Vagina (tissue), 2 donors: ENCODE data around the gene RGPD6.
"Not testable (repeated sequence)": the region's sequence is repeated elsewhere in the genome, so short reads cannot be mapped to it uniquely, and the experiment has no call there.

ENCODE experiments used
- POLR2AphosphoS5 ChIP-seq, 2 donors: sonication (generic); formaldehyde crosslinking; IDR thresholded peaks; one replicate each; pipeline ENCODE4 v1.9.0; 2017; ENCODE audit warnings: antibody characterized with exemption in 2 of 2, mild to moderate bottlenecking in 2 of 2, low read depth in 1 of 2; ENCODE audit not compliant: insufficient read depth in 1 of 2
- TF ChIP-seq, protein P1 (sequence below), 3 experiments: fragments of 450-650 bp in 2 of 3; fragments of 200-600 bp in 1 of 3; sonication (generic) in 1 of 3; IDR thresholded peaks; one replicate each; pipeline ENCODE4 v1.5.1; 2017 to 2019; ENCODE audit warnings: antibody characterized with exemption in 3 of 3, mild to moderate bottlenecking in 2 of 3, moderate library complexity in 2 of 3

DNA sequence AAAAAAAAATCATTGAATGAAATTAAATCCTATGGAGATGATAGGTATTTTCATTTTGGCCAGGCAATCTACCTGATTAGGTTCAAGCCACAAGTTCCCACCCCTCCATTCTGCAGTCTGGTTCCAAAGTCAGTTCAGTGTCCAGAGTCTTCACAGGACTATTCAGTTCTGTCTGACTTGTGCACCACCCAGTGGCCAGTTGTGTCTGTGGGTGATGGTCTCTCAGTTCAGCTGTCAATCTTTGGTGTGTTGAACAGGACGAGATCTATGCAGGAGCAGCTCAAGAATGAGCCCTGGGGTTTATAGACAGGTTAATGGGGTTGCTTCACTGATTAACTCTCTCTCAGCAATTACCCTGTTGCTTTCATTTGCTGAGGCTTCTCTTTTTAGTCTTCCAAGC, 1.4 kb upstream of the RGPD6 start:
- not testable (repeated sequence) for TF ChIP-seq POLR2AphosphoS5 (IDR thresholded peaks at IDR 0.05; ENCODE audit: insufficient read depth in 1 of 2, low read depth in 1 of 2)
- TF ChIP-seq, protein P1, sequence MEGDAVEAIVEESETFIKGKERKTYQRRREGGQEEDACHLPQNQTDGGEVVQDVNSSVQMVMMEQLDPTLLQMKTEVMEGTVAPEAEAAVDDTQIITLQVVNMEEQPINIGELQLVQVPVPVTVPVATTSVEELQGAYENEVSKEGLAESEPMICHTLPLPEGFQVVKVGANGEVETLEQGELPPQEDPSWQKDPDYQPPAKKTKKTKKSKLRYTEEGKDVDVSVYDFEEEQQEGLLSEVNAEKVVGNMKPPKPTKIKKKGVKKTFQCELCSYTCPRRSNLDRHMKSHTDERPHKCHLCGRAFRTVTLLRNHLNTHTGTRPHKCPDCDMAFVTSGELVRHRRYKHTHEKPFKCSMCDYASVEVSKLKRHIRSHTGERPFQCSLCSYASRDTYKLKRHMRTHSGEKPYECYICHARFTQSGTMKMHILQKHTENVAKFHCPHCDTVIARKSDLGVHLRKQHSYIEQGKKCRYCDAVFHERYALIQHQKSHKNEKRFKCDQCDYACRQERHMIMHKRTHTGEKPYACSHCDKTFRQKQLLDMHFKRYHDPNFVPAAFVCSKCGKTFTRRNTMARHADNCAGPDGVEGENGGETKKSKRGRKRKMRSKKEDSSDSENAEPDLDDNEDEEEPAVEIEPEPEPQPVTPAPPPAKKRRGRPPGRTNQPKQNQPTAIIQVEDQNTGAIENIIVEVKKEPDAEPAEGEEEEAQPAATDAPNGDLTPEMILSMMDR (IDR thresholded peaks at IDR 0.05), result not testable (repeated sequence)
